HEK293 (cell line): ENCODE measurements around the gene SPATA33.

Experiments
- CTCF ChIA-PET: fragments of 350-600 bp; formaldehyde crosslinking; extraction: SDS; loops from one replicate; lab custom pipeline; 2021; ENCODE audit warnings: antibody characterized with exemption; lab: Yijun Ruan, JAX
- POLR2A ChIA-PET: fragments of 300-600 bp; formaldehyde crosslinking; extraction: SDS; loops from one replicate; lab custom pipeline; 2020; ENCODE audit warnings: antibody characterized with exemption, inconsistent platforms; lab: Yijun Ruan, JAX
- H3K27ac ChIP-seq: fragments of 200-500 bp; sonication (Bioruptor generic); 2 replicates; pipeline ENCODE4 v1.5.1; 2014; ENCODE audit warnings: low read depth, low read length, control low read depth, inconsistent platforms; ENCODE audit errors: extremely low read depth
- H3K36me3 ChIP-seq, 2 experiments: fragments of 200-500 bp in 1 of 2; sonication (Bioruptor generic) in 1 of 2; 1 replicate in 1 of 2; 2 replicates in 1 of 2; pipeline ENCODE4 v1.5.1; 2014 to 2017; ENCODE audit warnings: inconsistent platforms in 2 of 2, low read length in 2 of 2; ENCODE audit not compliant: control insufficient read depth in 2 of 2, insufficient read depth in 1 of 2
- H3K4me1 ChIP-seq: fragments of 200-500 bp; sonication (Bioruptor generic); 2 replicates; pipeline ENCODE4 v1.5.1; 2014; ENCODE audit warnings: mild to moderate bottlenecking, low read length, inconsistent platforms; ENCODE audit not compliant: control insufficient read depth, insufficient read depth
- H3K4me3 ChIP-seq: 2 replicates; pipeline ENCODE4 v1.5.1; 2011; ENCODE audit warnings: low read depth, mild to moderate bottlenecking, control low read depth, low read length, moderate library complexity
- H3K9me3 ChIP-seq: fragments of 200-500 bp; sonication (Bioruptor generic); 2 replicates; pipeline ENCODE4 v1.5.1; 2014; ENCODE audit warnings: low read depth, low read length, inconsistent platforms; ENCODE audit not compliant: control insufficient read depth, insufficient read depth
- FEZF1 ChIP-seq: fragments of 450-650 bp; formaldehyde crosslinking; IDR thresholded peaks from 2 replicates; pipeline ENCODE4 v1.5.1; 2016; ENCODE audit warnings: missing biosample characterization, missing genetic modification characterization
- KLF10 ChIP-seq: fragments of 450-650 bp; IDR thresholded peaks from 2 replicates; pipeline ENCODE4 v1.5.1; 2018; ENCODE audit warnings: missing biosample characterization, mild to moderate bottlenecking, missing genetic modification characterization
- MYNN ChIP-seq: fragments of 450-650 bp; formaldehyde crosslinking; IDR thresholded peaks from 2 replicates; pipeline ENCODE4 v1.5.1; 2016; ENCODE audit warnings: missing biosample characterization, missing genetic modification characterization, borderline replicate concordance
- OSR2 ChIP-seq: fragments of 450-650 bp; formaldehyde crosslinking; IDR thresholded peaks from 2 replicates; pipeline ENCODE4 v1.5.1; 2016; ENCODE audit warnings: missing biosample characterization, missing genetic modification characterization
- PRDM10 ChIP-seq: fragments of 450-650 bp; formaldehyde crosslinking; IDR thresholded peaks from 2 replicates; pipeline ENCODE4 v1.5.1; 2016; ENCODE audit warnings: missing biosample characterization, missing genetic modification characterization
- SCRT2 ChIP-seq: fragments of 450-650 bp; formaldehyde crosslinking; IDR thresholded peaks from 2 replicates; pipeline ENCODE4 v1.5.1; 2016; ENCODE audit warnings: missing biosample characterization, missing genetic modification characterization
- TRIM28 ChIP-seq: IDR thresholded peaks from 2 replicates; pipeline ENCODE4 v1.6.1; 2011; ENCODE audit warnings: low read length, control low read depth, borderline replicate concordance
- YY2 ChIP-seq: fragments of 450-650 bp; formaldehyde crosslinking; IDR thresholded peaks from 2 replicates; pipeline ENCODE4 v1.5.1; 2016; ENCODE audit warnings: missing biosample characterization, missing genetic modification characterization
- ZBTB48 ChIP-seq: fragments of 450-650 bp; formaldehyde crosslinking; IDR thresholded peaks from 2 replicates; pipeline ENCODE4 v1.5.1; 2016; ENCODE audit warnings: missing biosample characterization, missing genetic modification characterization
- ZNF140 ChIP-seq: fragments of 450-650 bp; formaldehyde crosslinking; IDR thresholded peaks from 2 replicates; pipeline ENCODE4 v1.5.1; 2016; ENCODE audit warnings: missing biosample characterization, missing genetic modification characterization
- ZNF146 ChIP-seq: fragments of 450-650 bp; formaldehyde crosslinking; IDR thresholded peaks from 2 replicates; pipeline ENCODE4 v1.5.1; 2016; ENCODE audit warnings: missing biosample characterization, missing genetic modification characterization
- ZNF155 ChIP-seq: fragments of 450-650 bp; formaldehyde crosslinking; IDR thresholded peaks from 2 replicates; pipeline ENCODE4 v1.5.1; 2016; ENCODE audit warnings: missing biosample characterization, missing genetic modification characterization
- ZNF214 ChIP-seq: fragments of 450-650 bp; formaldehyde crosslinking; IDR thresholded peaks from 2 replicates; pipeline ENCODE4 v1.5.1; 2017; ENCODE audit warnings: missing biosample characterization, mild to moderate bottlenecking, missing genetic modification characterization, borderline replicate concordance
- ZNF311 ChIP-seq: fragments of 450-650 bp; formaldehyde crosslinking; IDR thresholded peaks from 2 replicates; pipeline ENCODE4 v1.5.1; 2017; ENCODE audit warnings: missing biosample characterization, missing genetic modification characterization, borderline replicate concordance
- ZNF335 ChIP-seq: fragments of 450-650 bp; formaldehyde crosslinking; conservative IDR thresholded peaks from 2 replicates; pipeline ENCODE4 v1.5.1; 2016; ENCODE audit warnings: missing biosample characterization, missing genetic modification characterization
- ZNF398 ChIP-seq: fragments of 450-650 bp; formaldehyde crosslinking; IDR thresholded peaks from 2 replicates; pipeline ENCODE4 v1.5.1; 2017; ENCODE audit warnings: missing biosample characterization, missing genetic modification characterization
- ZNF426 ChIP-seq: fragments of 450-650 bp; formaldehyde crosslinking; IDR thresholded peaks from 2 replicates; pipeline ENCODE4 v1.5.1; 2017; ENCODE audit warnings: missing biosample characterization, missing genetic modification characterization, mild to moderate bottlenecking, inconsistent platforms, moderate library complexity
- ZNF580 ChIP-seq: fragments of 450-650 bp; formaldehyde crosslinking; IDR thresholded peaks from 2 replicates; pipeline ENCODE4 v1.5.1; 2016; ENCODE audit warnings: missing biosample characterization, missing genetic modification characterization
- ZNF624 ChIP-seq: fragments of 450-650 bp; formaldehyde crosslinking; IDR thresholded peaks from 2 replicates; pipeline ENCODE4 v1.5.1; 2017; ENCODE audit warnings: missing biosample characterization, missing genetic modification characterization
- ZNF629 ChIP-seq: fragments of 450-650 bp; formaldehyde crosslinking; IDR thresholded peaks from 2 replicates; pipeline ENCODE4 v1.5.1; 2017; ENCODE audit warnings: missing biosample characterization, missing genetic modification characterization
- ZNF658 ChIP-seq: fragments of 450-650 bp; formaldehyde crosslinking; IDR thresholded peaks from 2 replicates; pipeline ENCODE4; 2016; ENCODE audit warnings: missing biosample characterization, missing genetic modification characterization
- ZNF677 ChIP-seq: fragments of 450-650 bp; IDR thresholded peaks from 2 replicates; pipeline ENCODE4 v1.5.0; 2018; ENCODE audit warnings: missing biosample characterization, mild to moderate bottlenecking, missing genetic modification characterization, moderate library complexity
- ZNF791 ChIP-seq: fragments of 450-650 bp; formaldehyde crosslinking; IDR thresholded peaks from 2 replicates; pipeline ENCODE4 v1.5.1; 2016; ENCODE audit warnings: missing biosample characterization, missing genetic modification characterization

The SPATA33 gene

GRCh38 chr16:89612415-89613166 lies 45.0 kb upstream of the SPATA33 start:
- no peak overlapping the region for H3K27ac ChIP-seq
- CTCF ChIA-PET, result no interaction called here
- H3K4me1 ChIP-seq, result peaks cover 4% of the 10 kb centered on the region; the same call in 1 of the 2 replicates
- peak; percentile 96 for TF ChIP-seq ZNF146 (tag by site-specific recombination)
- 0 out of 2 replicates have a peak, but pooled peaks have one; percentile 31 for TF ChIP-seq ZNF580
- TF ChIP-seq ZNF155 (tag by site-specific recombination), result no peak
- TF ChIP-seq, all 188 proteins: peak for 2
- no peak overlapping the region for H3K4me3 ChIP-seq
- POLR2A ChIA-PET, result no interaction called here
- no peaks in the 10 kb centered on the region for H3K9me3 ChIP-seq
- H3K36me3 ChIP-seq, result no peaks in the 10 kb centered on the region

- TF ChIP-seq ZNF140 (tag by site-specific recombination) (no peak), OSR2 (no peak), ZNF335 (tag by site-specific recombination) (no peak), SCRT2 (tag by site-specific recombination) (no peak), PRDM10 (tag by site-specific recombination) (peak; percentile 31; the same call in 1 of the 2 replicates), ZNF398 (tag by site-specific recombination) (peak; percentile 69; the same call in 1 of the 2 replicates), ZNF155 (tag by site-specific recombination) (no peak)
- TF ChIP-seq, all 188 proteins: peak for 2
- H3K27ac ChIP-seq, result no peak within 1 kb of the TSS
- no peak within 1 kb of the TSS for H3K4me3 ChIP-seq
- H3K4me1 ChIP-seq, result peaks cover 3% of the 10 kb centered on the region; the same call in 1 of the 2 replicates
- ChIA-PET CTCF (interaction anchor here (2.0 kb wide), 1 partner anchor 15 kb away, joined by 5 read pairs; no protein-coding TSS in a partner anchor), POLR2A (interaction anchor here (1.5 kb wide), 1 partner anchor 22 kb away, joined by 4 read pairs; no protein-coding TSS in a partner anchor)
- H3K36me3 ChIP-seq, result no peaks in the 10 kb centered on the region
- H3K9me3 ChIP-seq, result no peaks in the 10 kb centered on the region
Observed at GRCh38 chr16:89613231-89613953, 44.2 kb upstream of the SPATA33 start, which contains the start of gene DPEP1. TSS of gene DPEP1 (plus strand) at chr16:89613642. CDS start at chr16:89630411, 16,769 bp downstream.

GRCh38 chr16:89613954-89614459 lies 43.6 kb upstream of the SPATA33 start:
- no peaks in the 10 kb centered on the region for H3K36me3 ChIP-seq
- H3K27ac ChIP-seq, result no peak overlapping the region
- H3K9me3 ChIP-seq, result no peaks in the 10 kb centered on the region
- ChIA-PET CTCF (interaction anchor here (1.0 to 2.0 kb wide), 4 partner anchors 14 to 45 kb away, joined by 4 to 5 read pairs (median 4); no protein-coding TSS in a partner anchor), POLR2A (interaction anchor here (1.5 kb wide), 1 partner anchor 21 kb away, joined by 4 read pairs; no protein-coding TSS in a partner anchor)
- H3K4me1 ChIP-seq, result 0 out of 2 replicates have a peak, but pooled peaks cover 2% of the 10 kb centered on the region
- H3K4me3 ChIP-seq, result no peak overlapping the region
- no peak for TF ChIP-seq YY2 (tag by site-specific recombination)
- TF ChIP-seq MYNN, result no peak
- no peak for TF ChIP-seq FEZF1 (tag by site-specific recombination)
- TF ChIP-seq TRIM28, result no peak
- no peak for TF ChIP-seq ZBTB48
- TF ChIP-seq ZNF677 (tag by site-specific recombination), result no peak
- no peak for TF ChIP-seq ZNF214 (tag by site-specific recombination)
- no peak for TF ChIP-seq ZNF335 (tag by site-specific recombination)
- no peak for TF ChIP-seq ZNF311 (tag by site-specific recombination)
- no peak for TF ChIP-seq ZNF624 (tag by site-specific recombination)
- TF ChIP-seq ZNF791 (tag by site-specific recombination), result no peak
- no peak for TF ChIP-seq ZNF146 (tag by site-specific recombination)
- TF ChIP-seq ZNF426 (tag by site-specific recombination), result no peak
- TF ChIP-seq ZNF629, result no peak
- TF ChIP-seq KLF10 (tag by site-specific recombination), result no peak
- no peak for TF ChIP-seq ZNF658 (tag by site-specific recombination)
